Calu3 (cell line): ENCODE data around the gene COMT. TPM values are rescaled to one million over a fixed set of nuclear protein-coding genes. Genes with fewer than 3 reads are reported as not detected.

Experiments
- BruUV-seq: library from RNA; stranded (reverse); fragments of 400-500 nt; replicated peaks from 2 replicates; lab custom pipeline; 2021; lab: Mats Ljungman, UMichigan
- CTCF ChIA-PET: fragments of 300-600 bp; sonication (Branson Sonifier 250); formaldehyde crosslinking; loops from one replicate; lab custom pipeline; 2022; ENCODE audit warnings: antibody characterized with exemption; lab: Charles Lee
- DNase-seq: peaks from one replicate; pipeline ENCODE4 v3.0.0; 2022
- H3K27ac Mint-ChIP-seq: one replicate; pipeline ENCODE4 v1.8.0; 2022; ENCODE audit warnings: mixed read lengths; ENCODE audit not compliant: unreplicated experiment
- H3K27me3 Mint-ChIP-seq: one replicate; pipeline ENCODE4 v1.8.0; 2022; ENCODE audit warnings: mixed read lengths; ENCODE audit not compliant: unreplicated experiment
- H3K36me3 Mint-ChIP-seq: one replicate; pipeline ENCODE4 v1.8.0; 2022; ENCODE audit warnings: mild to moderate bottlenecking, moderate library complexity, mixed read lengths; ENCODE audit not compliant: insufficient read depth, unreplicated experiment
- H3K4me1 Mint-ChIP-seq: one replicate; pipeline ENCODE4 v1.8.0; 2022; ENCODE audit warnings: mild to moderate bottlenecking, low read depth, mixed read lengths; ENCODE audit not compliant: unreplicated experiment
- H3K4me3 Mint-ChIP-seq: one replicate; pipeline ENCODE4 v1.8.0; 2022; ENCODE audit warnings: mild to moderate bottlenecking, low read depth, moderate library complexity, mixed read lengths; ENCODE audit not compliant: unreplicated experiment
- H3K9me3 Mint-ChIP-seq: one replicate; pipeline ENCODE4 v1.8.0; 2022; ENCODE audit warnings: low read depth, mixed read lengths; ENCODE audit not compliant: unreplicated experiment
- intact Hi-C: fragments of 100-400 bp; cut with micrococcal nuclease; formaldehyde crosslinking; loops from one replicate; pipeline ENCODE4 v1.10.0; 2022; ENCODE audit not compliant: unreplicated experiment
- total RNA-seq: library from RNA; stranded (reverse); gene quantifications from 2 replicates; pipeline ENCODE4 v1.2.3, GENCODE V29; 2022
- TF ChIP-seq, protein P1 (sequence below): fragments of 200-600 bp; IDR thresholded peaks from one replicate; pipeline ENCODE4 v1.8.0; 2022; ENCODE audit warnings: antibody characterized with exemption; ENCODE audit not compliant: unreplicated experiment

The COMT gene
- total RNA-seq, 1 experiment from 2014 or later: 170 TPM

DNA sequence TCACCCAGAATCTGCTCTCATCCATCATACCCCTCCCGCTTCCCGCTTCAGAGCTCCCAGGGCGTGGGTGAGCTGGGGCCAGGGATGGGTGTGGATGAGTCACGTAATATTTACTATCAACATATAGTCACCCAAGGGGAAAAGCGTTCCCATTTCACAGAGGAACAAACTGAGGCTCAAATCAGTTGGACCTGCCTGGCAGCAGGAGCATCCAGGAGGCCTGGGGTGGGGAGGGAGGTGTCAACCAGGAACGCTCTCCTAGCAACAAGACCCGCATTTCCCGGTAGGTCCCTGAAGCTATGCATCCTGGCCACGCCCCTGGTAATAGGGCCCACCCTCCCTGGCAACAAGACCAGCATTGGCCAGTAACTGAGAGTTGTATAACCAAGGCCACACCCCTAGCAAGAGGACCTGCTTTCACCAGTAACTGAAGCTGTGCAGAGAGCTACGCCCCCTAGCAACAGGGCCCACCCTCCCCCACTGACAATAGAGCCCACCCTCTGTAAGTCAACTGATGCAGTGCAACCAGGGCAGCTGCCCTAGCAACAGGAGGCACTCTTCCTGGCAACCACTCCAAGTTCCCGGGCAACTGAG is 32.8 kb downstream of the COMT start:
- Mint-ChIP-seq H3K9me3 (no peaks in the 10 kb centered on the region), H3K27ac (no peak overlapping the region), H3K4me1 (no peaks in the 10 kb centered on the region), H3K36me3 (peaks cover 50% of the 10 kb centered on the region), H3K27me3 (no peaks in the 10 kb centered on the region), H3K4me3 (no peak overlapping the region)
- CTCF ChIA-PET: interaction anchor here (1.7 kb wide), 1 partner anchor 12 kb away, joined by 4 read pairs; no protein-coding TSS in a partner anchor
- DNase-seq: peak; percentile 28
- intact Hi-C loops: loop anchor here (5.0 kb wide), 1 partner anchor 38 kb away; no protein-coding TSS in a partner anchor
- TF ChIP-seq, protein P1, sequence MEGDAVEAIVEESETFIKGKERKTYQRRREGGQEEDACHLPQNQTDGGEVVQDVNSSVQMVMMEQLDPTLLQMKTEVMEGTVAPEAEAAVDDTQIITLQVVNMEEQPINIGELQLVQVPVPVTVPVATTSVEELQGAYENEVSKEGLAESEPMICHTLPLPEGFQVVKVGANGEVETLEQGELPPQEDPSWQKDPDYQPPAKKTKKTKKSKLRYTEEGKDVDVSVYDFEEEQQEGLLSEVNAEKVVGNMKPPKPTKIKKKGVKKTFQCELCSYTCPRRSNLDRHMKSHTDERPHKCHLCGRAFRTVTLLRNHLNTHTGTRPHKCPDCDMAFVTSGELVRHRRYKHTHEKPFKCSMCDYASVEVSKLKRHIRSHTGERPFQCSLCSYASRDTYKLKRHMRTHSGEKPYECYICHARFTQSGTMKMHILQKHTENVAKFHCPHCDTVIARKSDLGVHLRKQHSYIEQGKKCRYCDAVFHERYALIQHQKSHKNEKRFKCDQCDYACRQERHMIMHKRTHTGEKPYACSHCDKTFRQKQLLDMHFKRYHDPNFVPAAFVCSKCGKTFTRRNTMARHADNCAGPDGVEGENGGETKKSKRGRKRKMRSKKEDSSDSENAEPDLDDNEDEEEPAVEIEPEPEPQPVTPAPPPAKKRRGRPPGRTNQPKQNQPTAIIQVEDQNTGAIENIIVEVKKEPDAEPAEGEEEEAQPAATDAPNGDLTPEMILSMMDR: no peak
- BruUV-seq: no TSS peak

DNA sequence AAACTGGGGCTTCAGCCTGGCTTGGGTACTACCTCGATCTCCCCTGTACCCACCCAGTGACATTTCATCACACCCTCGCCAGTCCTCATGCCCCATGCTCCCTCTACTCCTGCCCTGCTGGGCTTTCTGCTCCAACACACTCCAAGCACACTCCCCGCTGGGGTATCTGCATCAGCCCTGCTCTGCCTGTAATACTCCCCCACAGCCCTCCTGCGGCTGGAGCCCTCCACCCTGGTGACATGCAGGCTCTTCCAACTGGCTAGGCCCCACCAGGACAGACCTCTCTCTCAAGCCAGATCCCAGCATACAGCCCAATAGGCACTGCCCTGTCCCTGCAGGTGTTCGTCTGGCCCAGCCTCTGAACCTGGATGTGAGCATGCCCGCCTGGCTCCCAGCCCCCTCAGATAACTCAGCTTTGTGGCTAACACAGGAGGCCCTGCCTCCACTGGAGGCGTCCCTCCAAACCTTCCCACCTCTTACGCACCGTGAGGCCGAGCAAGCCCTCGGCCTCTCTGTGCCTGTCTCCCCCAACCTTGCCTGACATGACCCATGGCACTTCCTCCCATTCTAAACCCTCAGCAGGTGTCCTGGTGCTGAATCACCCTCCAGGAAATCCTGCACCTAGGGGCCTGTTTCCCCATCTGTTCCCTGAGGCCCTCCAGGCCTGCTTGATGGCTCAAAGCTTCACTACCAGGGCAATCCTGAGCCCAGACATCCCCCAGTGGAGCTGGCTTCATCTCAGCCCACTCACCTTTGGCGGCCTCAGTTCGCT is 33.5 kb downstream of the COMT start:
- CTCF ChIA-PET: interaction anchor here (1.7 kb wide), 1 partner anchor 11 kb away, joined by 4 read pairs; no protein-coding TSS in a partner anchor
- Mint-ChIP-seq H3K27ac (peak overlapping the region; percentile 15), H3K36me3 (peaks cover 42% of the 10 kb centered on the region), H3K4me1 (no peaks in the 10 kb centered on the region), H3K4me3 (no peak overlapping the region), H3K9me3 (no peaks in the 10 kb centered on the region), H3K27me3 (no peaks in the 10 kb centered on the region)
- intact Hi-C loops: loop anchor here (5.0 kb wide), 1 partner anchor 37 kb away; no protein-coding TSS in a partner anchor
- TF ChIP-seq, protein P1: no peak
- DNase-seq: no peak
- BruUV-seq: no TSS peak

DNA sequence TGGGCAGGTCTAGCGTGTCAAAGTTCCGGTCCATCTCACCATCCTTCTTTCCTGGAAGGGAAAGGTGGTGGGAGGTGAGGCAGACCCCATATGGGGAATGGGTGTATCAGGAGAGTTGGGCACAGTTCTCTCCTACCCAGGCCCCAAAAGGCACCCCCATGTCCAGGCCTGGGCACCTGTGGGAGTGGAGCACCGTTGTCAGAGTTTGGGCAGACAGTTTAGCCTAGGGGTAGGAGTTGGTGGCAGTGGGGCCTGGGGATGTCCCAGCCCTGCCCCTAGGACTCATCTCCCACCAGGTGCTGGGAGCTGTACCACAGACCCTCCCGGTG is 34.1 kb downstream of the COMT start:
- CTCF ChIA-PET: interaction anchor here (1.7 kb wide), 1 partner anchor 10 kb away, joined by 4 read pairs; no protein-coding TSS in a partner anchor
- no peaks in the 10 kb centered on the region for H3K27me3 Mint-ChIP-seq
- BruUV-seq: no TSS peak

DNA sequence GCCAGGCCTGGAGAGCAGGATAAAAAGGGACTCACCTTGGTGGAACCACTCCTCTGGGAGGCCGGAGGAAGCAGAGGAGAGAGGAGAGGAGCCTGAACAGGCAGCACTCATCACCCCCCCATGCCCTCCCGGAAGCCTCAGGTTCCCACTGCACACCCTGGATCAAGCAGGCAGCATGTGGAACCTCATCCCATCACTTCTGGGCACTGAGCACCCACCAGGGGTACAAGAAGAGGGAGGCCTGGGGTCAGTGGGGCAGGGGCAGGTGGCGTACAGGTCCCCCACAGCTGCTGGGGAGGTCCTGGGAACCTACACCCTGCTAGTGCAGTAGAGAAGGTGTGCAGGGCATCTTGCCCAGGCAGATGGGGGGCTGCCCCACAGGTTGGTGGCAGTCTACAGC is 35.1 kb downstream of the COMT start:
- Mint-ChIP-seq H3K27ac (no peak overlapping the region), H3K27me3 (no peaks in the 10 kb centered on the region), H3K36me3 (peaks cover 33% of the 10 kb centered on the region), H3K4me1 (no peaks in the 10 kb centered on the region), H3K9me3 (no peaks in the 10 kb centered on the region), H3K4me3 (no peak overlapping the region)
- DNase-seq: no peak
- BruUV-seq: no TSS peak
- TF ChIP-seq, protein P1: no peak
- intact Hi-C loops: no loop called here
- CTCF ChIA-PET: no interaction called here

More for the DNA sequence above, 34.1 kb downstream of the COMT start:
- H3K4me1 Mint-ChIP-seq: no peaks in the 10 kb centered on the region
- peak overlapping the region; percentile 15 for H3K27ac Mint-ChIP-seq
- TF ChIP-seq, protein P1: no peak
- intact Hi-C loops: no loop called here
- no peak for DNase-seq
- no peak overlapping the region for H3K4me3 Mint-ChIP-seq
- H3K36me3 Mint-ChIP-seq: peaks cover 40% of the 10 kb centered on the region
- no peaks in the 10 kb centered on the region for H3K9me3 Mint-ChIP-seq
